Glomerular endothelial cell (primary cell): ENCODE data around the gene BSCL2. TPM values are rescaled to one million over a fixed set of nuclear protein-coding genes. Genes with fewer than 3 reads are reported as not detected.
"Not testable (repeated sequence)": the region's sequence is repeated elsewhere in the genome, so short reads cannot be mapped to it uniquely, and the experiment has no call there.

Experiments
- DNase-seq: peaks from one replicate; pipeline ENCODE4 v3.0.0-alpha.2; 2011; ENCODE audit warnings: low read depth, low spot score; ENCODE audit errors: extremely low read depth
- total RNA-seq: library from RNA; depleted of rRNA; stranded (reverse); fragments of >200 nt; gene quantifications from 2 replicates; pipeline ENCODE4 v1.2.3, GENCODE V29; 2015

BSCL2 gene
- total RNA-seq, 1 donor from 2014 or later: 34.8 TPM

DNA sequence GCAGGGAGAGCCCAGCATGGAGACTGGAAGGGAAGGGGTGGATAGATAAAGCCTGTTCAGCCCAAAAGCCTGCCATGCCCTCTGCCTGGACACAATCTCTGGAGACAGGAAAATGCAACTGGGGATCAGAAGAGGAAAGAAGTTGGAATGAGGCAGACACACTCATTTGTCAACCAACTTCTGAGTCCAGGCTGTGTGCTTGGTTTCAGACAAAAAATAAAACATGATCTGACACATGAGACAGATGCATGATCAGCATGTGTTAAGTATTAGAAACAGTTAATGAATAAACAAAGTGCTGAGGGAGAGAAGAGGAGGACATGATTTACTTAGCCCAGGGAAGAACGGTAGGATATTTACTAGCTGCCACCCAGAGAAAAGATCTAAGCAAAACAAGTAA lies 18.7 kb downstream of the BSCL2 start:
- no peak for DNase-seq

DNA sequence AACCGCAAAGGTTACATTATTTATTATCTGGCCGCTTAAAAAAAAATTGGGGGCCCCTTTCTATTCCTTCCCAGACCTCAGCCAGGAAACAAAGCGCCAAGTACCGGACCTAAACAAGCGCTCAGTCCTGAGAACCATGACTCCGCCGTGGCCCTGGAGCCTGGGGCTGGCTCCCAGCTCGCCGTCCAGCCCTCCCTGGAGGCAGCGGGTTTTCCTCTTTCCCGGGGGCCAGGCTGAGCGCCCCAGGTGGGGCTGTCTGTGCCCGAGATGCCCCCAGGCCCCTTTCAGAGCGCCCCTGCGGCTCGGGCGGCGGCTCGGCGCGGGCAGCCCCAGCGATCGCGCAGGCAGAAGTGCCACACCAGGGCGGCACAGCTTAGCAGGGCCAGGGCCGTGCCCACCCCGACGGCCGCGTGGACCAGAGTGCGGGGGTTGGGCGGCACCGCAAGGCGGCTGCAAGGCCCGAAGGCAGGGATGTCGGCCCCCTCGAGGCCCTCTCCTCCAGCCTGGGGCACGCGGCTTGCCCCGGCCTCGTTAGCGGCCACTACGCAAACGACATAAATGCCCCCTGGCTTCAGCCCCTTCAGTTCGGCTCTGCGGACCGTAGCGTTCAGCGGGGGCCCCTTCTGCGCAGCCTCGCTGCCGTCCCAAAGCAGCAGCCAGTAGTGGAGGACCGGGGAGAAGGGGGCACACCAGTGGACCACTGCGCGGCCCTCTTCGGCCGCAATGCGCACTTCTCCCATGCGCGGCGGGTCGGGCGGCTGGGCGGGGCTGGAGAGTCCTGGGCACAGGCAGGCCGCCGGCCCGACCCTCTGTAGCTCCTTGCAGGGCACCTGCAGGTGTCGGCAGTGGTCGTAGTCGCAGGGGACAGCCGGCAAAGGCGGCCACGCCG lies 19.5 kb downstream of the BSCL2 start:
- DNase-seq: no peak

DNA sequence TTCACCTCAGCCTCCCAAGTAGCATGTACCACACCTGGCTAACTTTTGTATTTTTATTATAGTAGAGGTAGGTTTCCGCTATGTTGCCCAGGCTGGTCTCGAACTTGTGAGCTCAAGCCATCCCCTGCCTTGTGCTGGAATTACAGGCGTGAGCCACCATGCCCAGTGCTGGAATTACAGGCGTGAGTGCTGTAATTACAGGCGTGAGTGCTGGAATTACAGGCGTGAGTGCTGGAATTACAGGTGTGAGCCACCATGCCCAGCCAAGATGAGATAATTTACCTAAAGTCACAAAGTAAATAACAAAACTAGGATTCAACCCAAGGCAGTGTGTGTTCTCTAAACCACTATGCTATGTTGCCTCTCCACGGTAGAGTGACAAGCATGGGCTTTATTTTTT lies 24.7 kb downstream of the BSCL2 start:
- DNase-seq: no peak

DNA sequence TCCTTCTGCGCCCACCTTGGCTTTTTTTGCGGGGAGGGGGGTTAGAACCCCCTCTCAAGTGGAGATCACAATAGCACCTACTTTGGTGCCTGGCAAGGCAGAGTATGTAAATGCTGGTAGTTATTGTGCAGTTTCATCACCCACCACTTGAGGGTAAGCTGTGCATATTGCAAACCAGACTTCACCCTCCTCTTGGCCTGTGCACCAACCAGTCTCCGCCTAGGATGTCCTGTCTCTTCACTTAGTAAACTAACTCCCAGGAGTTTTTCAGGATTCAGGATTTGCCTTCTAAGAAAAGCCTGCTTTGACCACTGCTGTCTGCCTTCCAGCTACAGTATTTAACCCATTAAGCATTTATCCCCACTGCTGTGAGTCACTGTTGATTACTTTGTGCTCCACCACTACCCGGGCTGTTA lies 26.4 kb downstream of the BSCL2 start:
- no peak for DNase-seq

DNA sequence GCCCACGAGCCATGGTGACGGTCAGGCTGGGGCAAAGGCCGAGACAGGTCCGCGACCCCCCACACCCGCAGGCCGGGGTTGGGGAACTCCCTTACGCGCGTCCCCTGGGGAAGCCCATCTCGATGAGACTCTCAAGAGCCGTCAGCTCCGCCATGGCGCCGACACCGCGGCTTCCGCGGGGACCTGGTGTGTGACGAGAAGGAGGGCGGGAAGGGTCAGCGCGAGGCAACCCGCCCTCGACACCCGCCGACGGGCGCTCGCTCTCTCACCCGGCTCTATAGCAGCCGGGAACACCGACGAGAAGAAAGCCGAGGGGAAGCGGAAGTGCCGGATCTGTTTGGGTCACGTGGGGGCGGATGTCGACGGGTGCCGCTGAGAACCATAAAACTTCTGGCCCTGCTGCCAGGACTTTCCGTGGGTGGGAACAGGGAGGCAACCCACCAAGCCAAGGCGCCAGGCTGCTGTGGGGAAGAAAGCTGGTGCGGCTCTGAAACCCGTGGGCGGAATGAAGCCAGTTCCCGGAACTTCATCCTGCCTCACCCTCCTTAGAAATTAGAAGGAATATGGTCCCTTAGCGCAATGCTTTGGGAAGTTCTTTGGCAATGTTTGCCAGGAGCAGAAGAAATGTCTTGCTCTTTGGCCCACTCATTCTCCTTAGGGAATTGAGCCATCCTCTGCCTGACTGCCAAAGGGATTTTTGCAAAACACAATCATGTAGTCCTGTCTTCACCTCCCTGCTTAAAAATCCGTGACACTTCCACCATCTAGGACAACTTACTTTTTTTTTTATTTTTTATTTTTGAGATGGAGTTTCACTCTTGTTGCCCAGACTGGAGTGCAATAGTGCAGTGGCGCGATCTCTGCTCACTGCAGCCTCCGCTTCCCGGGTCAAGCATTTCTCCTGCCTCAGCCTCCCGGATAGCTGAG lies 28.2 kb downstream of the BSCL2 start, which contains the start of gene UBXN1:
Gene UBXN1, minus strand, starts transcription at position 304 of the 927 bp plus-strand sequence. Its CDS starts 150 bp downstream, at position 154.
- no peak for DNase-seq

DNA sequence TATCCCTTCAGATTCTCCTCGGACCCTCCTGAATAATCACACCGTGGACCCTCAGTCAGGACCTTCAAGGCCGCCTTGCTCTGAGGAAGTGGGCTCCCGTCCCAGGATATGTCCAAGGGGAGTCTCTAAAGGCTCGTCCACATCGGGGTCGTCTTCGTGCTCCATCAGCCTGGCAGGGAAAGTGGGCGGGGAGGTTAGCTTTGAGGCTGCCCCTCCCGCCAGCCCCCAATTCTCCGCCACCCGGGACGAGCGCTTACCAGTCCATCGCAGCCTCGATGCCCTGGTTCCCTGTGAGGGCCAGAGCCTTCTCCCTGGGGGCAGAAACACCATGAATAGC lies 28.8 kb downstream of the BSCL2 start:
- no peak for DNase-seq

DNA sequence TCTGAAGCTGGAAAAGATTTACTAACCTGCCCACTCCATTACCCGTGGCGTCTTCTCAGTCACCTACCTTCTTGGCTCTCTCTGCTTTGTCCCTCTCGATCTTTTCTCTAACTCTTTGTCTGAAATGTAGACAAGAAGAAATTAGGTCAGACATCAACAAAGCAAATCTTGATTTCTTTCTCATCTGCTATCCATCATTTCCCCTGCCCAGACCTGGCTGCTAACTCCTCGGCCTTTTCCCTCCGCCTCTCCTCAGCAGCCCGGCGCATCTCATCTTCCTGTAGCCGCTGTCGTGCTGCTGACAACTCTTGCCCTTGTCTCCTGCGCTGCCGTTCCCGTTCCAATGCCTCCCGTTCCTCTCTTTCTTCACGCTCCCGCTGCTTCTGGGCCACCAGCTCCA lies 29.5 kb downstream of the BSCL2 start:
- DNase-seq: no peak

DNA sequence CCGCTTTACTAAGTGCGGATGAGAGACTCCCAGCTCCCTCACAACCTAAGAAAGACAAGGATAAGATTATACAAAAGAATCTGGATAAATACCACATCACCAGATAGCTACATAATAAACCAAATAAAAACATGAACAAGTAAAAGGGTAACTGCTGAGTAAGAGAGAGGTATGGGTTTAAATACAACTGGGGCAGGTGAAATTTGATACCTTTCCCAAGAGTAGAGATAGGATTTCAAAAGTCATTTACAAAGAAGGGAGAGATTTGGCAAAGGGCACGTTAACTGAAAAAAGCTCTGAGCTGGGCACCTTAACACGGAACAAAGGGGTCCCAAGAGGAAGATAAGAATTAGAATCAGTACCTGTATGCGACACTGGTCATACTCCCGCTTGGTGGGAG lies 30.1 kb downstream of the BSCL2 start:
- DNase-seq: no peak

DNA sequence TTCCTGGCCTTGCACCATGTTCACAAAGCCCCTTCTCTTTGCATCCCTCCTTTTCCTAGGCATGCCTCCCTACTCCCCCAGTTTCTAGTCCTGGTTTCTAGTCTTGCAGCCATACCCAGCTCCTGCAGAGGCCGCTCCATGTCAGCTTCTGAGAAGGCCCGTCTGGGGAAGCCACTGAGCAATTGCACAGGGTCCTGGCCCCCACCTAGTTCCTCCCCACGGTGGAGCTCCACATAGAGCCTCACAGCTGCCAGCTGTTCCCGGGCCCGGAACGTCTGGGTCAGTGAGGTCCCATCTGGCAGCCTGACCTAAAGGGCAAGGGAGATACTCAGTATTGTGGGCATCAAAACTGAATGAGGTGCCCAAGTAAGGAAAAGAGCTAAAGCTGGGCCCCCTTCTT lies 30.5 kb downstream of the BSCL2 start:
- no peak for DNase-seq

DNA sequence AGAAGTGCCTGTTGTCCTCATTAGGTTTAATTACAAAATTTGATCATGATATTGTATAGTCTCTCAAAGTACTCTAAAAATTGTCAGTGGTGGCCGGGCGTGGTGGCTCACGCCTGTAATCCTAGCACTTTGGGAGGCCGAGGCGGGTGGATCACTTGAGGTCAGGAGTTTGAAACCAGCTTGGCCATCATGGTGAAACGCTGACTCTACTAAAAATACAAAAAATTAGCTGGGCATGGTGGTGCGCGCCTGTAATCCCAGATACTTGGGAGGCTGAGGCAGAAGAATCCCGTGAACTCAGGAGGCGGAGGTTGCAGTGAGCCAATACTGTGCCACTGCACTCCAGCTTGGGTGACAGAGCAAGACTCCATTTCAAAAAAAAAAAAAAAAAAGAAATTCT lies 31.8 kb downstream of the BSCL2 start:
- DNase-seq: not testable (repeated sequence)

DNA sequence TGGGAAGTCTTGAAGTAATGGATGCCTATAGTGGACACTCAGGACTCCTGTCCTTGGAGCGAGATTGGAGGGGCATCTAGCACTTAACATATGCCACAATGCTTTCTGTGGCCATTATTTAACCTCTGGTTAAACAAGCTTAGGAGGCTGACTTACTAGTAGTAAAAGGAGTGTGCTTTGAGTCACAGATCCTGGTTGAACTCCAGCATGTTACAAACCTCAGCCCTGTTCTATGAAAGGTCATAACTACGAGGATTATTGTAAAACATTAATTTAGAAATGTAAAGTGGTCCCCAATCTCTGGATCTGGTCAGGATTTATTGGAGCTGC lies 34.1 kb downstream of the BSCL2 start:
- DNase-seq: no peak

DNA sequence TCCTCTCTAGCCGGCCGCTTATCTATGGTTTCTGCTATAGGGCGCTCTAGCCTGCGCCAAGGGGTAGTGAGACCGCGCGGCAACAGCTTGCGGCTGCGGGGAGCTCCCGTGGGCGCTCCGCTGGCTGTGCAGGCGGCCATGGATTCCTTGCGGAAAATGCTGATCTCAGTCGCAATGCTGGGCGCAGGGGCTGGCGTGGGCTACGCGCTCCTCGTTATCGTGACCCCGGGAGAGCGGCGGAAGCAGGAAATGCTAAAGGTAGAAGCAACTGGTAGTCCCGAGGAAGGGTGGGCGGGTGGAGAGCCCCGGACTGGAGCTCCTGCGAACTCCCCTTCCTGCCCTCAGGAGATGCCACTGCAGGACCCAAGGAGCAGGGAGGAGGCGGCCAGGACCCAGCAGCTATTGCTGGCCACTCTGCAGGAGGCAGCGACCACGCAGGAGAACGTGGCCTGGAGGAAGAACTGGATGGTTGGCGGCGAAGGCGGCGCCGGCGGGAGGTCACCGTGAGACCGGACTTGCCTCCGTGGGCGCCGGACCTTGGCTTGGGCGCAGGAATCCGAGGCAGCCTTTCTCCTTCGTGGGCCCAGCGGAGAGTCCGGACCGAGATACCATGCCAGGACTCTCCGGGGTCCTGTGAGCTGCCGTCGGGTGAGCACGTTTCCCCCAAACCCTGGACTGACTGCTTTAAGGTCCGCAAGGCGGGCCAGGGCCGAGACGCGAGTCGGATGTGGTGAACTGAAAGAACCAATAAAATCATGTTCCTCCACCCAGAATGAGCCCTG lies 35.4 kb downstream of the BSCL2 start, which contains the start of the genes LBHD1 and UQCC3:
Gene LBHD1, minus strand, starts transcription at position 660 of the 782 bp plus-strand sequence. CDS start 2,236 bp downstream, outside the sequence.
Gene UQCC3, plus strand, starts transcription at position 66 of the 782 bp plus-strand sequence. Its CDS starts 73 bp downstream, at position 139.
- no peak for DNase-seq

DNA sequence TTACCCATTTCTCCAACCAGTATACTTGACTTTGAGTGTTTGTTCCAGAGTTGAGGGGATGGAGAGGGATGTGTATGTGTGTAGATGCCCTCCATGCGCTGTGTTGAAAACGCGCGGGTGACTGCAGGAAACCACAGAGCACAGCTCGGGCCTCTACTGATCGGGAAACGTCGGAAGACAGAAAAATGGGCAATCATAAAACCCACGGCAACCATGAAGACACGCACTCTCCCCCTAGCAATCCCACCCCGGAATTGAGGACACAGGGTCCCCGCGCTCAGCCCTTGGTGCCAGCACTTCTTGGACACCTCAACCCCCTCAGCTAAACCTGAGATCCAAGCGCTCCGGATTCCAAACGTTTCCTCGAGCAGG lies 36.0 kb downstream of the BSCL2 start:
- DNase-seq: no peak

DNA sequence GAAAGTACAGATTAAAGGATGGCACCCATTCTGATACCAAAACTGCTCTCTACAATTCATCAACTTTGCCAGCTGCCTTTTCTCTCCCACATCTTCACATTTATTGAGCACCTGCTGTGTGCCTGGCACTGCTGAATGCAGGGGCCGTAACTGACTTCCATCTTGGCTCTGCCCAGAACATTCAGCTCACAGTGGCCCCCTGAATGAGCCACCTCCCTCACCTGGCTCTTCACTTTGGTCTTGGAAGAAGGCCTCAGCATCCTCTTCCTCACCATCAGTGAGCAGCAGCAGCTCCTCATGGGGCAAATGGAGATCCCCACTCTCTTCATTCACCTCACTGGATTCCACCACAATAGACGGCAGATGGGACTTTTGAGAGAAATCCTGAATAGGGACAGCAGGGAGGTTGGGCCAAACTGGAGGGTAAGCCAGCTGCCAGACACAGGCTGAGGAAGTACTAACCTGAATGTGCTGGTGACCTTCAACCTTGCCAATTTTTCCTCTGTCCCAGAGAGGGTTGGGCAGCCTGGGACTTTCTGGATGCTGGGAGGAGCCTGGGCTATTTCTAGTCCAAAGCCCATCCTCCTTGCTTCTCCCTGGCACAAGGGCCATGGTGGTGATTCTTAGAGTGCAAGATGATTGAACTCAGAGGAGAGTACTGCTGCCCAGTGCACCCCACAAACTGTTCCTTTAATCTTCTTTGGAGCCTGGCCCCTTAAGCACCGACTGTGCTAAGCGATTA lies 37.6 kb downstream of the BSCL2 start:
- no peak for DNase-seq

DNA sequence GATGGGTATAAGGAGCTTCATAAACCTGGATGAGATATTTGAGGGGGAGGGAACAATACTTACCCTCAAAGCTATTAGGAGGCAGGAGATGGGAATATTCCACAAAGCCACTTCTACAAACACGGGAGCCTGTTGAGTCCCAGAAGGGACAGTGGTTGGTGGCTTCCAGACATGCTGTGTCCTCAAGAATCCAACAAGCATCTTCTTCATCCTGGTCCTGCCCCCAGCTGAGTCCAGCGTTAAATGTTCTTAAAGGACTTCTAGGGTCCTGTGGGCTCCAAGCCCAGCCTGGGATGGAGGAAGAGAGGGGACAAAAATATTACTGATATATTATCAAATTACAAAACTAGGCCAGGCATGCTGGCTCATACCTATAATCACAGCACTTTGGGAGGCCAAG lies 39.8 kb downstream of the BSCL2 start:
- no peak for DNase-seq

DNA sequence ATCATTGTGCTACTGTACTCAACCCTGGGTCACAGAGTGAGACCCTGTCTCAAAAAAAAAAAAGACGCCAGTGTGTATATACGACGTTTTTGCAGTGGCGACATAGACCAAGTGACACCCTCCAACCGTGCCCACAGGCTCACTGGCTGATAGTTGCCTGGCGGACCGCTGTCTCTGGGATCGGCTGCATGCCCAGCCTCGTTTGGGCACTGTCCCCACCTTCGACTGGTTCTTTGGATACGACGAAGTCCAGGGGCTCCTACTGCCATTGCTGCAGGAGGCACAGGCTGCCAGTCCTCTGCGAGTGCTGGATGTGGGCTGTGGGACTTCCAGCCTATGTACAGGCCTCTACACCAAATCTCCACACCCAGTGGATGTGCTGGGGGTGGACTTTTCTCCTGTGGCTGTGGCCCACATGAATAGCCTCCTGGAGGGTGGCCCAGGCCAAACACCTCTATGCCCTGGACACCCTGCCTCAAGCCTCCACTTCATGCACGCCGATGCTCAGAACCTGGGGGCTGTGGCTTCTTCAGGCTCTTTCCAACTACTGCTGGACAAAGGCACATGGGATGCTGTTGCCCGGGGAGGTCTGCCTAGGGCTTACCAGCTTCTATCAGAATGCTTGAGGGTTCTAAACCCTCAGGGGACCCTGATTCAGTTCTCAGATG lies 40.8 kb downstream of the BSCL2 start:
- no peak for DNase-seq

DNA sequence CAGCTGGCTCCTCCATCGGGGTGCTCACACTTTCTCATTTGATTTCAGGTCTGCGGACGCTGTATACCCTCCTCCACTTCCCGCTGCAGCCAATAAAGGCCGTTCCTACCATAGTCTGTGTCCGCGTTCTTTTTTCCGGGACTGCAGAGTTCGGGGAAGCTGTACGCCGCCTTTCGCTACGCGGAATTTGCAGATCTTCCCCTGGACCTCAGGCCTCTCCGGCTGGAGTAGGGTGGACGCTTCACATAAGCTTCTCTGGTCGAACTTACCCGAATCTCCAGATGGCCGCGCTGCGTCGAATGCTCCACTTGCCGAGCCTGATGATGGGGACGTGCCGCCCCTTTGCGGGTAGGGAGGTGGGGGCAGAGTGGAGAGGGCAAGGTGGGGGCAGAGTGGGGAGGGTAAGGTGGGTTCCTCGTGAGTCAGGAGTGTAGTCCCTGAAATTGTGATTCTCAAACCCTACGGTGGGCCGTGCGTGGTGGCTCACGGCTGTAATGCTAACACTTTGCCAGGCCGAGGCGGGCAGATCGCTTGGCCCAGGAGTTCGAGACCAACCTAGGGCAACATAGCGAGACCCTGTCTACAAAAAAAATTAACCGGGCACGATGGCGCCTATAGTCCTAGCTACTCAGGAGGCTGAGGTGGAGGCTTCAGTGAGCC lies 41.5 kb downstream of the BSCL2 start:
- no peak for DNase-seq

DNA sequence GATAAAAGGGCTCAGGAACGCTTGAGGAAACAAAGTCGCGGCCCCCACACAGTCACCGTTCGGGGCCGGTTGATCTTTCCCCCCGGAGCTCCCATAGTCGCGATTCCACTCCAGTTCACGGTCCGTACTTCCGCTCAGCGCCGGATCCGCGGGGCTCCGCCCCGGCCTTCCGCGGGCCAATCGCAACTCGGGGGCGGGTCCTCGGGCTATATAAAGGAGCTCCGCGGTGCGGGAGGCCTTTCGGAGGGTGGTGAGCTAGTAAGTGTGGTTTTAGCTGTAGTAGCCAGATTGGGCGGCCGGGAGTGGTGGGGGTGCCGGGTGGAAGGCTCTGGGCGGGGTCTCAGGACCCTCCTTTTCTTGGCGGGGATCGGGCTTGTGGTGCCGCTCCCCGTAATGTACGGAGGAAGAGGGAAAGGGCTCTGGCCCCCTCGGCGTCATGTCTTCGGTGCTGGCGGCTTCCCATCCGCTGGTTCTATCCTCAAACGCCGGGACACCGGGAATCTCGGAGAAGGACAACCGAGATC lies 42.1 kb downstream of the BSCL2 start, which contains the start of the genes C11orf98 and CSKMT:
Gene C11orf98, minus strand, starts transcription at position 136 of the 524 bp plus-strand sequence. Its CDS starts 41 bp downstream, at position 95.
Gene CSKMT, plus strand, starts transcription at position 238 of the 524 bp plus-strand sequence. CDS start 568 bp downstream, outside the sequence.
- no peak for DNase-seq
